GM12865 (cell line): ENCODE results near the gene DEFB129.
"Not testable (repeated sequence)": the region's sequence is repeated elsewhere in the genome, so short reads cannot be mapped to it uniquely, and the experiment has no call there.

Experiments
- DNase-seq: peaks from one replicate; pipeline ENCODE4 v3.0.0; 2010; ENCODE audit warnings: low read depth
- H3K4me3 ChIP-seq: 2 replicates; pipeline ENCODE4 v1.5.1; 2011; ENCODE audit warnings: mild to moderate bottlenecking, low read depth, low read length, control low read depth
- TF ChIP-seq, protein P1 (sequence below): IDR thresholded peaks from 2 replicates; pipeline ENCODE4 v1.5.1; 2011; ENCODE audit warnings: low read length, control low read depth, low read depth, inconsistent platforms; ENCODE audit not compliant: insufficient read depth; ENCODE audit errors: missing control alignments

Gene DEFB129, protein sequence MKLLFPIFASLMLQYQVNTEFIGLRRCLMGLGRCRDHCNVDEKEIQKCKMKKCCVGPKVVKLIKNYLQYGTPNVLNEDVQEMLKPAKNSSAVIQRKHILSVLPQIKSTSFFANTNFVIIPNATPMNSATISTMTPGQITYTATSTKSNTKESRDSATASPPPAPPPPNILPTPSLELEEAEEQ

GRCh38 chr20:226958-227357 is at the start of gene DEFB129:
Gene DEFB129 (plus strand): TSS chr20:227258. CDS start chr20:227289, 31 bp downstream.
- no peak within 1 kb of the TSS for H3K4me3 ChIP-seq
- DNase-seq: no peak
- TF ChIP-seq, protein P1, sequence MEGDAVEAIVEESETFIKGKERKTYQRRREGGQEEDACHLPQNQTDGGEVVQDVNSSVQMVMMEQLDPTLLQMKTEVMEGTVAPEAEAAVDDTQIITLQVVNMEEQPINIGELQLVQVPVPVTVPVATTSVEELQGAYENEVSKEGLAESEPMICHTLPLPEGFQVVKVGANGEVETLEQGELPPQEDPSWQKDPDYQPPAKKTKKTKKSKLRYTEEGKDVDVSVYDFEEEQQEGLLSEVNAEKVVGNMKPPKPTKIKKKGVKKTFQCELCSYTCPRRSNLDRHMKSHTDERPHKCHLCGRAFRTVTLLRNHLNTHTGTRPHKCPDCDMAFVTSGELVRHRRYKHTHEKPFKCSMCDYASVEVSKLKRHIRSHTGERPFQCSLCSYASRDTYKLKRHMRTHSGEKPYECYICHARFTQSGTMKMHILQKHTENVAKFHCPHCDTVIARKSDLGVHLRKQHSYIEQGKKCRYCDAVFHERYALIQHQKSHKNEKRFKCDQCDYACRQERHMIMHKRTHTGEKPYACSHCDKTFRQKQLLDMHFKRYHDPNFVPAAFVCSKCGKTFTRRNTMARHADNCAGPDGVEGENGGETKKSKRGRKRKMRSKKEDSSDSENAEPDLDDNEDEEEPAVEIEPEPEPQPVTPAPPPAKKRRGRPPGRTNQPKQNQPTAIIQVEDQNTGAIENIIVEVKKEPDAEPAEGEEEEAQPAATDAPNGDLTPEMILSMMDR: no peak

DNA sequence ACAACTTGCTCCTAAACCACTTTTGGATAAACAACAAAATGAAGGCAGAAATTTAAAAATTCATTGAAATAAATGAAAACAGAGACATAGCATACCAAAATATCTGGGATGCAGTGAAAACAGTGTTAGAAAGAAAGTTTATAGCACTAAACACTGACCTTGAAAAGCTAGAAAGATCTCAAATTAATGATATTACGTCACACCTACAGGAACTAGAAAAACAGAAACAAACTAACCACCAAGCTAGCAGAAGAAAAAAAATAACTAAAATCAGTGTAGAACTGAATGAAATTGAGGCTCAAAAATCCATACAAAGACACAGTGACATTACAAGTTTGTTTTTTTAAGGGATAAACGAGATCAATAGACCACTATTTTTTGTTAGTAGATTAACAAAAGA is 42.8 kb upstream of the DEFB129 start:
- DNase-seq: no peak

GRCh38 chr20:187733-188132 is 39.3 kb upstream of the DEFB129 start:
- no peak overlapping the region for H3K4me3 ChIP-seq
- DNase-seq: no peak
- TF ChIP-seq, protein P1: no peak

More for the DNA sequence above, 42.8 kb upstream of the DEFB129 start:
- H3K4me3 ChIP-seq: no peak overlapping the region
- TF ChIP-seq, protein P1: no peak

- no peak within 1 kb of the TSS for H3K4me3 ChIP-seq
- no peak for DNase-seq
- TF ChIP-seq, protein P1: no peak
Measured at GRCh38 chr20:189611-190010, 37.4 kb upstream of the DEFB129 start, which contains the start of gene DEFB128. Gene DEFB128 (minus strand): TSS chr20:189711. CDS start chr20:189623, 88 bp downstream.

GRCh38 chr20:198225-198624 is 28.8 kb upstream of the DEFB129 start:
- TF ChIP-seq, protein P1: no peak
- no peak for DNase-seq
- H3K4me3 ChIP-seq: no peak overlapping the region

- TF ChIP-seq, protein P1: no peak
- H3K4me3 ChIP-seq: no peak overlapping the region
- DNase-seq: no peak
Measured at GRCh38 chr20:199996-200395, 27.1 kb upstream of the DEFB129 start.

- DNase-seq, H3K4me3 ChIP-seq: not testable (repeated sequence)
Measured at GRCh38 chr20:203630-204029, 23.4 kb upstream of the DEFB129 start.
